ENCODE results near the gene DNAJB5. TPM values are rescaled to one million over a fixed set of nuclear protein-coding genes. Genes with fewer than 3 reads are reported as not detected.

Gene DNAJB5
- total and polyA plus RNA-seq, 11 donors: 33.6 to 166 (median 88.5) TPM

GRCh38 chr9:34971146-34971811, 18.3 kb upstream of the DNAJB5 start:
- H3K36me3 ChIP-seq: no peaks in the 10 kb centered on the region
- no peaks in the 10 kb centered on the region for H3K4me1 ChIP-seq
- TF ChIP-seq POLR2A (IDR thresholded peaks at IDR 0.05): no peak
- no peak for TF ChIP-seq CTCF (IDR thresholded peaks at IDR 0.05)
- peaks cover 0 to 17% (median 0%) of the 10 kb centered on the region in 9 donors for H3K27me3 ChIP-seq
- no peak overlapping the region for H3K4me3 ChIP-seq
- WGBS, 4 donors: 90 to 94% (median 93%) methylated on average over 21 of the region's 21 CpGs
- intact Hi-C loops (cut with DNase I): no loop called here
- ATAC-seq (no peak), DNase-seq (no peak)
- H3K9me3 ChIP-seq: no peaks in the 10 kb centered on the region
- no peak overlapping the region for H3K27ac ChIP-seq

GRCh38 chr9:34974664-34975063, 14.9 kb upstream of the DNAJB5 start:
- no peaks in the 10 kb centered on the region for H3K36me3 ChIP-seq
- WGBS, 4 donors: 92 to 95% (median 94%) methylated on average over 2 of the region's 2 CpGs
- no peaks in the 10 kb centered on the region for H3K4me1 ChIP-seq
- no peak for ATAC-seq
- H3K4me3 ChIP-seq: no peak overlapping the region
- no peak for DNase-seq
- intact Hi-C loops (cut with DNase I): no loop called here
- TF ChIP-seq POLR2A (IDR thresholded peaks at IDR 0.05) (no peak), CTCF (IDR thresholded peaks at IDR 0.05) (no peak)
- no peak overlapping the region for H3K27ac ChIP-seq
- H3K27me3 ChIP-seq: peaks cover 0 to 3% (median 0%) of the 10 kb centered on the region in 9 donors
- H3K9me3 ChIP-seq: no peaks in the 10 kb centered on the region

GRCh38 chr9:34976441-34976840, 13.1 kb upstream of the DNAJB5 start:
- no peaks in the 10 kb centered on the region for H3K36me3 ChIP-seq
- no peak for TF ChIP-seq POLR2A (IDR thresholded peaks at IDR 0.05)
- no peak for TF ChIP-seq CTCF (IDR thresholded peaks at IDR 0.05)
- intact Hi-C loops (cut with DNase I): no loop called here
- DNase-seq (no peak), ATAC-seq (no peak)
- H3K27ac ChIP-seq: no peak overlapping the region
- no peak overlapping the region for H3K4me3 ChIP-seq
- no peaks in the 10 kb centered on the region for H3K9me3 ChIP-seq
- 83 to 96% (median 91%) methylated on average over 8 to 11 of the region's 11 CpGs for WGBS, 4 donors
- no peaks in the 10 kb centered on the region for H3K4me1 ChIP-seq
- no peaks in the 10 kb centered on the region for H3K27me3 ChIP-seq

- intact Hi-C loops (cut with DNase I): no loop called here
- TF ChIP-seq POLR2A (IDR thresholded peaks at IDR 0.05) (no peak), CTCF (IDR thresholded peaks at IDR 0.05) (no peak)
- no peaks in the 10 kb centered on the region for H3K9me3 ChIP-seq
- no peak for ATAC-seq
- no peak for DNase-seq
- peaks cover 0 to under 1% (median 0%) of the 10 kb centered on the region in 12 donors for H3K4me1 ChIP-seq
- WGBS, 4 donors: 87 to 94% (median 89%) methylated on average over 11 of the region's 11 CpGs
- no peak overlapping the region for H3K4me3 ChIP-seq
- H3K36me3 ChIP-seq: no peaks in the 10 kb centered on the region
- no peak overlapping the region for H3K27ac ChIP-seq
- H3K27me3 ChIP-seq: no peaks in the 10 kb centered on the region
These were observed 12.6 kb upstream of the DNAJB5 start for GRCh38 chr9:34976992-34977391.

Data from heart left ventricle (tissue), 16 donors.